GM19351 (cell line): ENCODE data around the gene ANKRD44.
A peak's percentile ranks its signal among the peaks of the same experiment; 100 is the strongest.

Experiments
- ATAC-seq: cut with Tn5 transposase; IDR thresholded peaks from one replicate; pipeline ENCODE4 v1.9.1; 2021; ENCODE audit warnings: mild to moderate bottlenecking, moderate library complexity; ENCODE audit not compliant: unreplicated experiment

Gene ANKRD44

GRCh38 chr2:197124639-197125390 is 185.8 kb downstream of the ANKRD44 start:
- ATAC-seq = no peak

- ATAC-seq = no peak
Measured at GRCh38 chr2:197122821-197123220, 187.8 kb downstream of the ANKRD44 start.

- ATAC-seq = no peak
Measured at GRCh38 chr2:197121756-197122385, 188.7 kb downstream of the ANKRD44 start.

GRCh38 chr2:197121255-197121654 is 189.3 kb downstream of the ANKRD44 start:
- no peak for ATAC-seq

- ATAC-seq = no peak
Measured at GRCh38 chr2:197116306-197116879, 194.2 kb downstream of the ANKRD44 start.

- ATAC-seq = no peak
Measured at GRCh38 chr2:197115325-197115724, 195.3 kb downstream of the ANKRD44 start.

- peak; percentile 79 for ATAC-seq
Measured at GRCh38 chr2:197113275-197113711, 197.3 kb downstream of the ANKRD44 start.

- no peak for ATAC-seq
Measured at GRCh38 chr2:197109326-197109725, 201.3 kb downstream of the ANKRD44 start.

GRCh38 chr2:197108758-197109157 is 201.8 kb downstream of the ANKRD44 start:
- ATAC-seq = no peak

GRCh38 chr2:197107291-197108269 is 203.0 kb downstream of the ANKRD44 start:
- ATAC-seq = no peak

- ATAC-seq = no peak
Measured at GRCh38 chr2:197103363-197103762, 207.2 kb downstream of the ANKRD44 start.

- ATAC-seq = no peak
Measured at GRCh38 chr2:197102231-197102630, 208.3 kb downstream of the ANKRD44 start.

GRCh38 chr2:197101519-197101918 is 209.1 kb downstream of the ANKRD44 start:
- ATAC-seq = no peak

GRCh38 chr2:197097578-197098366 is 212.8 kb downstream of the ANKRD44 start:
- no peak for ATAC-seq

GRCh38 chr2:197096649-197097048 is 213.9 kb downstream of the ANKRD44 start:
- ATAC-seq = no peak

GRCh38 chr2:197092431-197092830 is 218.1 kb downstream of the ANKRD44 start:
- ATAC-seq = no peak

GRCh38 chr2:197090742-197091367 is 219.7 kb downstream of the ANKRD44 start:
- ATAC-seq = no peak

GRCh38 chr2:197089655-197090054 is 220.9 kb downstream of the ANKRD44 start:
- no peak for ATAC-seq

GRCh38 chr2:197088694-197089093 is 221.9 kb downstream of the ANKRD44 start:
- ATAC-seq = no peak

GRCh38 chr2:197086500-197086899 is 224.1 kb downstream of the ANKRD44 start:
- ATAC-seq = no peak
